HT-29 (cell line): Measurements from ENCODE around the gene IRF1. TPM values are rescaled to one million over a fixed set of nuclear protein-coding genes. Genes with fewer than 3 reads are reported as not detected.

Source experiments
- DNase-seq: peaks from one replicate; pipeline ENCODE4 v3.0.0-alpha.2; 2015; ENCODE audit warnings: low spot score
- total RNA-seq: library from RNA; depleted of rRNA; stranded (reverse); fragments of >200 nt; shearing (Covaris generic); gene quantifications from 2 replicates; pipeline ENCODE4 v1.2.3, GENCODE V29; 2014

IRF1 gene
- total RNA-seq, 1 experiment from 2014 or later, result 58.7 TPM

GRCh38 chr5:132500931-132501628 is 10.5 kb upstream of the IRF1 start:
- DNase-seq, result peak; percentile 95

- peak; percentile 31 for DNase-seq
These were observed 9.8 kb upstream of the IRF1 start for GRCh38 chr5:132500244-132500930.

GRCh38 chr5:132499440-132500243 is 9.1 kb upstream of the IRF1 start:
- no peak for DNase-seq

- no peak for DNase-seq
These were observed 8.2 kb upstream of the IRF1 start for GRCh38 chr5:132498686-132499271.

- no peak for DNase-seq
These were observed 7.6 kb upstream of the IRF1 start for GRCh38 chr5:132498152-132498551.

- peak; percentile 89 for DNase-seq
These were observed 7.0 kb upstream of the IRF1 start for GRCh38 chr5:132497488-132497997.

GRCh38 chr5:132496631-132497487 is 6.3 kb upstream of the IRF1 start:
- DNase-seq, result peak; percentile 83

- DNase-seq, result peak; percentile 96
These were observed 5.6 kb upstream of the IRF1 start for GRCh38 chr5:132496191-132496630.

- DNase-seq, result peak; percentile 77
These were observed 5.2 kb upstream of the IRF1 start for GRCh38 chr5:132495667-132496190.

- DNase-seq, result no peak
These were observed 3.2 kb upstream of the IRF1 start for GRCh38 chr5:132493821-132494220.

GRCh38 chr5:132493241-132493640 is 2.7 kb upstream of the IRF1 start:
- DNase-seq, result no peak

GRCh38 chr5:132492386-132493125 is 2.0 kb upstream of the IRF1 start:
- DNase-seq, result no peak

- no peak for DNase-seq
These were observed 1.1 kb upstream of the IRF1 start for GRCh38 chr5:132491368-132492364.

GRCh38 chr5:132489871-132490483 is 596 bp downstream of the IRF1 start:
- peak; percentile 45 for DNase-seq

GRCh38 chr5:132489051-132489770 is 1.4 kb downstream of the IRF1 start:
- no peak for DNase-seq

- no peak for DNase-seq
These were observed 2.0 kb downstream of the IRF1 start for GRCh38 chr5:132488590-132488989.

GRCh38 chr5:132487841-132488555 is 2.6 kb downstream of the IRF1 start:
- DNase-seq, result no peak
